GM10266 (cell line): Measurements from ENCODE around the gene NIT1.

Source experiments
- DNase-seq: peaks from one replicate; pipeline ENCODE4 v3.0.0; 2012; ENCODE audit errors: extremely low spot score
- CTCF ChIP-seq: IDR thresholded peaks from 2 replicates; pipeline ENCODE4 v1.5.1; 2012; ENCODE audit warnings: mild to moderate bottlenecking, low read depth; ENCODE audit not compliant: control insufficient read depth, insufficient read depth; ENCODE audit errors: missing control alignments

NIT1 gene

DNA sequence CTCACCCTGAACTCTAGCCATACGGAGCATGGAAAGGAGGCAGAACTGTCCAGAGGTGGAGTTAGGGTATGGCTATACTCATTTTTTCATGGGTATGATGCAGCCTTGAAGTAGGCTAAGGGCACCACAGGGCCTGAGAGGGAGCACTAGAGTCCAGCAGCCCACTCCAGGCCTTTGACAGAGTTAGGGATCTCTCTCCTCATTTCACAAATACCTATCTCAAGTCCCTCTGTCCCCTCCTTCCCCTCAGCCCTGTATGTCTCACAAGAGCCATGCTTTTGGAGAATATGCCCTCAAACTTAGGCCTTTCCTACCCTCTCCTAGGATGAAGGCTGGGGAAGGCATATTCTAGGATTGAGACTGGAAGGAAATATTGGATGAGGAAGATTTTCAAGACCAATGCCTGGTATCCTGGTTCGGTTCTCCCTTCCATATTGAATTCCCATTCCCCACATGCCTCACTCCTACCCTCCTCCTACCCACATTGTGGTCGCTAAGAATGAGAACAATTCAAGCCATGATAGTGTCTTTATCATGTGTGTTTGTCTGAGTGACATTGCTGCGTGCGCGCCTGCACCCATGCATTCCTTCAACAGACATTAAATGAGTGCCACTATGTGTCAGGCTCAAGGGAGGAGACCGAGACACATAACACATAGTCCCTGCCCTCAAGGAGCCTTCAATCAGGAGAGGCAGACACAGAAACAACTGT is 26.0 kb upstream of the NIT1 start:
- no peak for DNase-seq
- TF ChIP-seq CTCF: no peak

GRCh38 chr1:161092621-161093028 is 25.3 kb upstream of the NIT1 start:
- no peak for TF ChIP-seq CTCF
- DNase-seq: peak; percentile 70

GRCh38 chr1:161094481-161094880 is 23.4 kb upstream of the NIT1 start:
- no peak for DNase-seq
- no peak for TF ChIP-seq CTCF

GRCh38 chr1:161095230-161095629 is 22.7 kb upstream of the NIT1 start:
- no peak for TF ChIP-seq CTCF
- DNase-seq: no peak

DNA sequence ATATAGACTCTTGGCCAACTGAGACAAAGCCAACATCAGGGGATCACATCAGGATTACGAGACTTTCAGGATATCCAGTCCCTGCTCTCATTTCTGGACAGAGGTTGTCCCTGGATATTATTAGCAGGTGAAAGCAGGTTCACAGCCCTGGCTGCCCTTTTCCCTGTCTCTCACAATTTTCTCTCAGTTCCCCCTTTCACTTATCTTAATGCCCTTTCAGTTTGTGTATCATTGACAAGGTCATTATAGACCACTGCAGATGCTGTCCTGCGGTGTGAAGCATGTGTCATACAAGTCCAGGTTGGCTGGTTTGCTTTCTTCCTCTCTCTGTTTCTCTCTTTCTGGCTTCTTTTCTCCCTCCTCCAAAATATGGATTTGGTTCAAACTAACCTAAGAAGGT is 21.9 kb upstream of the NIT1 start:
- TF ChIP-seq CTCF: no peak
- peak; percentile 75 for DNase-seq

DNA sequence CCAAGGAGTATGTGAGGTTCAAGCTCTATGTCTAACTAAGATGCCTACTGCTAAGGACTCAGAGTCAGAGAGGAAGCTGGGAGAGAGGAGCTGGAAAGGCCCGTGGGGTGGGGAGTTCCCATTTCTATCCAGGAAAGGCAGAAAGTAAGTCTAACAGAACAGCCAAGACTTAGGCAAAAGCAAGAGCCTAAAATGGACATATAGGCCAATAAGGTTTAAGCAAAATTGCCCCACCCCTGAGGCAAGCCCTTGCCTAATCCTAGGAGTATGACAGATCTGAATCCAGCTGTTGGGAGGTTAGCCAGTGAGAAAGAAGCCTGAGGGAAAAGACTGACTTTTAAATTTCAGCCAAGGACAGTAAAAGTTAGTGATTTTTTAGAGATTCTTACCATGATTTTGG is 21.4 kb upstream of the NIT1 start:
- TF ChIP-seq CTCF: no peak
- DNase-seq: no peak

GRCh38 chr1:161098210-161099068 is 19.5 kb upstream of the NIT1 start, which contains the start of gene KLHDC9:
KLHDC9 (plus strand) TSS chr1:161098361; CDS start chr1:161098536, 175 bp downstream.
- peak; percentile 96 for DNase-seq
- no peak for TF ChIP-seq CTCF
